ENCODE results near the gene TSHZ1.

The TSHZ1 gene

DNA sequence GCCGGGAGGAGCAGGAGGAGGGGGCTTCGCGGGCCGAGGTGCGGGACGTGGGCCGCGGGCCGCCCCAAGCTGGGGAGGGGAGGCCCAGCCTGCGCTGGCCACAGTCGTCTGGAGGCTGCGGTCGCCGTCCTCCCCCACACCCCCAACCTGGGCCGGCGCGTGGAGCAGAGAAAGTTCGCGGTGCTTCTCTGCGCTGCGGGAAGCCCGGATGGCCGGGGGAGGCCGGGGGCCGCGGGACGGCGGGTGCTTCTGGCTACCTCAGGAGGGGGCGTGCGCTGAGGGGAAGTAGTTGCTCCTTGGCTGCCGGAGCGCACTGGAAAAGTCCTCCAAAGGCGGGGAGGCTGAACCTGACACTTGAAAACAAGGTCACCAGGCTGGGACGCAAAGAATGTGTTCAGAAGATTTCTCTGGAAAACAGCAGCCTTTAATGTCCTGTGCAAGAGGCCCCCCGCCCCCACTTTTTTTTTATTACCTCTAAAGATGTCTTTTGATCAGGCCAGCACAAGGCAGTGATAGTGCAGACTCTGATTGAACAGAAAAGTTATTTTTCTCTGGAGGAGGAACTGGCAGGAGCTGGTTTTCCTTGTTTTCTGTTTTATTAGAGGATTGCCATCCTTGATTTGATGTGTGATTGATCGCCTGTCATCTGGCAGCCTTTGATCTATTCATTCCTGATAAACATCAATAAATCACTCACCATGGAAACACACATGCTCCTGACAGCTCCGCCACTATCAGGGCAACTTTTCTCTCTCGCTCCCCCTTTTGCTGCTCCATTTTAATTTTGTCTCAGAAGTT, 1.6 kb downstream of the TSHZ1 start (continued):
- no peak for TF ChIP-seq KLF1 (tag by site-specific recombination; IDR thresholded peaks at IDR 0.05)
- TF ChIP-seq ZNF274 (IDR thresholded peaks at IDR 0.05; ENCODE audit: low read length) = no peak
- no peak for TF ChIP-seq ZNF274 (tag by site-specific recombination; IDR thresholded peaks at IDR 0.05; ENCODE audit: borderline replicate concordance)
- peak; percentile 99 for TF ChIP-seq TCF7L2 (IDR thresholded peaks at IDR 0.05; ENCODE audit: borderline replicate concordance, low read depth, low read length)
- TF ChIP-seq ZFP3 (tag by site-specific recombination; IDR thresholded peaks at IDR 0.05; ENCODE audit: low read depth) = no peak
- peak; percentile 65; the same call in 1 of the 2 replicates for TF ChIP-seq ZSCAN30 (tag by site-specific recombination; IDR thresholded peaks at IDR 0.05)
- TF ChIP-seq, protein P1, sequence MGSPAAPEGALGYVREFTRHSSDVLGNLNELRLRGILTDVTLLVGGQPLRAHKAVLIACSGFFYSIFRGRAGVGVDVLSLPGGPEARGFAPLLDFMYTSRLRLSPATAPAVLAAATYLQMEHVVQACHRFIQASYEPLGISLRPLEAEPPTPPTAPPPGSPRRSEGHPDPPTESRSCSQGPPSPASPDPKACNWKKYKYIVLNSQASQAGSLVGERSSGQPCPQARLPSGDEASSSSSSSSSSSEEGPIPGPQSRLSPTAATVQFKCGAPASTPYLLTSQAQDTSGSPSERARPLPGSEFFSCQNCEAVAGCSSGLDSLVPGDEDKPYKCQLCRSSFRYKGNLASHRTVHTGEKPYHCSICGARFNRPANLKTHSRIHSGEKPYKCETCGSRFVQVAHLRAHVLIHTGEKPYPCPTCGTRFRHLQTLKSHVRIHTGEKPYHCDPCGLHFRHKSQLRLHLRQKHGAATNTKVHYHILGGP (tag by site-specific recombination; IDR thresholded peaks at IDR 0.05) = peak; percentile 27; the same call in 1 of the 2 replicates
- TF ChIP-seq ZNF529 (tag by site-specific recombination; IDR thresholded peaks at IDR 0.05; ENCODE audit: insufficient replicate concordance) = no peak
- no peak for TF ChIP-seq ZNF558 (tag by site-specific recombination; IDR thresholded peaks at IDR 0.05)
- TF ChIP-seq, protein P2, sequence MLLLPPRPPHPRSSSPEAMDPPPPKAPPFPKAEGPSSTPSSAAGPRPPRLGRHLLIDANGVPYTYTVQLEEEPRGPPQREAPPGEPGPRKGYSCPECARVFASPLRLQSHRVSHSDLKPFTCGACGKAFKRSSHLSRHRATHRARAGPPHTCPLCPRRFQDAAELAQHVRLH (tag by site-specific recombination; IDR thresholded peaks at IDR 0.05) = no peak; the same call in 1 of the 2 replicates
- no peak for TF ChIP-seq ZNF248 (tag by site-specific recombination; IDR thresholded peaks at IDR 0.05)
- no peak for TF ChIP-seq ZNF202 (tag by site-specific recombination; IDR thresholded peaks at IDR 0.05; ENCODE audit: borderline replicate concordance)
- TF ChIP-seq SP7 (tag by site-specific recombination; IDR thresholded peaks at IDR 0.05) = peak; percentile 87
- no peak for TF ChIP-seq ZNF768 (tag by site-specific recombination; IDR thresholded peaks at IDR 0.05)
- TF ChIP-seq ZBTB48 (tag by site-specific recombination; IDR thresholded peaks at IDR 0.05) = no peak
- TF ChIP-seq GFI1B (tag by site-specific recombination; IDR thresholded peaks at IDR 0.05) = peak; percentile 94
- TF ChIP-seq, protein P3, sequence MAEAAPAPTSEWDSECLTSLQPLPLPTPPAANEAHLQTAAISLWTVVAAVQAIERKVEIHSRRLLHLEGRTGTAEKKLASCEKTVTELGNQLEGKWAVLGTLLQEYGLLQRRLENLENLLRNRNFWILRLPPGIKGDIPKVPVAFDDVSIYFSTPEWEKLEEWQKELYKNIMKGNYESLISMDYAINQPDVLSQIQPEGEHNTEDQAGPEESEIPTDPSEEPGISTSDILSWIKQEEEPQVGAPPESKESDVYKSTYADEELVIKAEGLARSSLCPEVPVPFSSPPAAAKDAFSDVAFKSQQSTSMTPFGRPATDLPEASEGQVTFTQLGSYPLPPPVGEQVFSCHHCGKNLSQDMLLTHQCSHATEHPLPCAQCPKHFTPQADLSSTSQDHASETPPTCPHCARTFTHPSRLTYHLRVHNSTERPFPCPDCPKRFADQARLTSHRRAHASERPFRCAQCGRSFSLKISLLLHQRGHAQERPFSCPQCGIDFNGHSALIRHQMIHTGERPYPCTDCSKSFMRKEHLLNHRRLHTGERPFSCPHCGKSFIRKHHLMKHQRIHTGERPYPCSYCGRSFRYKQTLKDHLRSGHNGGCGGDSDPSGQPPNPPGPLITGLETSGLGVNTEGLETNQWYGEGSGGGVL (tag by site-specific recombination; IDR thresholded peaks at IDR 0.05) = peak; percentile 51; the same call in 1 of the 2 replicates
- 0 out of 2 replicates have a peak, but pooled peaks have one; percentile 35 for TF ChIP-seq ZNF626 (tag by site-specific recombination; IDR thresholded peaks at IDR 0.05)
- no peak for TF ChIP-seq ZNF776 (tag by site-specific recombination; IDR thresholded peaks at IDR 0.05; ENCODE audit: borderline replicate concordance)
- TF ChIP-seq KLF9 (tag by site-specific recombination; IDR thresholded peaks at IDR 0.05; ENCODE audit: low read depth) = peak; percentile 78
- no peak for TF ChIP-seq ZNF830 (tag by site-specific recombination; IDR thresholded peaks at IDR 0.05; ENCODE audit: low read depth)
- TF ChIP-seq ZNF701 (tag by site-specific recombination; IDR thresholded peaks at IDR 0.05) = peak; percentile 96
- TF ChIP-seq GLI2 (tag by site-specific recombination; IDR thresholded peaks at IDR 0.05; ENCODE audit: borderline replicate concordance, low read depth) = 0 out of 2 replicates have a peak, but pooled peaks have one; percentile 13
- TF ChIP-seq ZNF311 (tag by site-specific recombination; IDR thresholded peaks at IDR 0.05; ENCODE audit: borderline replicate concordance) = no peak
- 0 out of 2 replicates have a peak, but pooled peaks have one; percentile 4 for TF ChIP-seq KLF10 (tag by site-specific recombination; IDR thresholded peaks at IDR 0.05)
- TF ChIP-seq ZNF416 (tag by site-specific recombination; IDR thresholded peaks at IDR 0.05) = no peak

Data from HEK293 (cell line).